Measurements from ENCODE around the gene WWC2.

Gene WWC2

GRCh38 chr4:183362036-183362435, 263.0 kb downstream of the WWC2 start:
- DNase-seq: no peak

DNA sequence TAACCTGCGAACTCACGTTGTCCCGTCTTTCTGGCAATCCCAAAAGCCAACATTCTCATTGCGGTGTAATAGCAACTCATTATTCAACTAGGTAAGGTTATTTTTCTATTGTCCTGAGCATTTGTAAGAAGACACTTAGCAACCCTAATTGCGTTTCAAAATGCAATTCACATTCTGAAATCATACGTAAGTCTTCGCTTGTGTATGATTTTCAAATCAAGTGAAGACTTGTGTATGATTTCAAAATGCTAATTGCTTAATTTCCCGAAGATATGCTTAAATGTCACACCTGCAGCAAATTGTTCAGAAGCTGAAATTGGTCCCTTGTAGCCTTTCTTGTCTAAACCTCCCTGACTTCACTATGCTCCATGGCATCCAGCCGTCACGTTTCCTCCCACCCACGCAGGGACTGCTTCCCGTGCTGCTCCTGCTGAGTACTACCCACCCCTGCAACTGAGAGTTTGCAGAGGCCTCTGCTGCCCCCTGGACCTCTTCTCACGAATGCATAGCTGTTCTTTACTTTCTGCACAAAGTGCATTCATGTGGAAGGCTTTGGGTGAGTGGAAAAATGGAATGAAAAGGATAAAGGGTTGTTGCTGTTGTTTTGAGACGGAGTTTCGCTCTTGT, 264.0 kb downstream of the WWC2 start:
- no peak for DNase-seq

GRCh38 chr4:183364025-183364424, 265.0 kb downstream of the WWC2 start:
- DNase-seq: no peak

DNA sequence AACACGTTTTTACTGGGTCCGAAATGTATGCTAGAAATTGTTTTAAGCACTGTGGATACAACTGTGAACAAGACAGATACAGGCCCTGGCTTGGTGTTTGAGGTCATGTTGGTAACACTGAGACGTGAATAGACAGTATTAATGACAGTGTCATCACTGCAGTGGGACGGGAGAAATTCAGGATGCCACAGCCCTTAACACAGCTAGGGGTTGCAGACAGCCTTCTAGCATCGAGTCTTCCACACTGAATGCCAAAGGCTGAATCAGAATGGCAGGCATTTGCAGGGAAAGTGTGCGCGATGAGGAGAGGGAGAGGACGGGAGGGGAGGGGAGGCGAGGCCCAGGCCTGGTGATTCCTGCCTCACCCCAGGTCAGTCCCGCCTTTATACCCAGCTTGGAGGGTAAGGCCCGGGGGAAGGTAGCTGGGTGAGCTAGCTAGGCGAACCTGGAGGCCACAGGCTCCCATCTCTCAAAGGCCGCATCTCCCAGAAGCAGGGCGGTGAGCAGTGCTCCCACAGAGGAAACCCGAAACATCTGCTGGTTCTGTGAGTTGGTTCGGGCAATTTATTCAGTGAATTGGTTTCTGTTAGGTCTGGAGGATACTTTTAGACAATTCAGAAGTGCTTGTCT, 267.3 kb downstream of the WWC2 start:
- no peak for DNase-seq

- DNase-seq: no peak
These were observed 270.0 kb downstream of the WWC2 start for GRCh38 chr4:183369073-183369472.
